Measurements from ENCODE around the gene DNAJC12.
"Not testable (repeated sequence)": the region's sequence is repeated elsewhere in the genome, so short reads cannot be mapped to it uniquely, and the experiment has no call there.

The DNAJC12 gene

DNA sequence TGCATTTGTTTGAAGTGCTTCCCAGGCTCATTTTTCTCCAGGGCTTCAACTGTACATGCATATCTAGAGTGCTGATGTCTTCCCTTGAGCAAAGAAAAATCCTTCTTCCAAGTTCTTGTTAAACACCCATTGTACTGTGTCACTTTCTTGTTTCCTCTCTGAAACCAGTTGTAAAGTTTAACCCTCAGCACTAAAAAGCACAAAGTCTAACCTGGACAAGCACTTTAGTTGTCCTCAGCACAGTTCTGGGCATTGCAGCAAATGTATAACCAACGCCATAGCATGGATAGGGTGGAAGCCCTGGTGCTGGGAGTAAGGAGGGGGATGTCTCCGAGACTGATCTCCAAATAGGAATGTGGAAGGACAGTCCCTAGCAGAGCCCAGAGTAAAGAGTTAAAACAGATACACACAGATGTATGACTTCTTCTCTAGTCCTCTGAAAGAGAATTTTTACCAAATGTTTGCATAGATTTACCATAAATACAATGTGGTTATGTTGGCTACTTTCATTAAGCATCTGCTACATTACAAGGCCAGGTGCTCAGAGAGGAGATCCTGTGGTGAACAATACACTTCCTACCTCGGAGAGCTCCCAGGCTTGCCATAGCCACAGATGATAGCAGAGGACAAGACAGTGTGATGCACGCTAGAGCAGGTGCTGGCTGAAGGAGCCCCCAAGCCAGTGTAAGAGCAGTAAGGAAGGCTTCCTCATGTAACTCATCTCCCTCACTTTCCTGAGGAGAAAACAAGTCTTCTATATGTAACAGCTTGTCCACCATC is 57.0 kb downstream of the DNAJC12 start:
- TF ChIP-seq JUND (IDR thresholded peaks at IDR 0.05; ENCODE audit: low read depth): no peak
- in situ Hi-C loops (cut with HindIII; ENCODE audit: low pct_unique_long_range_greater_than_20kb, low sequenced_read_pairs): no loop called here
- DNase-seq (ENCODE audit: low read depth in 1 of 2, low spot score in 1 of 2): peak in 1 of 2 experiments; percentile 37

DNA sequence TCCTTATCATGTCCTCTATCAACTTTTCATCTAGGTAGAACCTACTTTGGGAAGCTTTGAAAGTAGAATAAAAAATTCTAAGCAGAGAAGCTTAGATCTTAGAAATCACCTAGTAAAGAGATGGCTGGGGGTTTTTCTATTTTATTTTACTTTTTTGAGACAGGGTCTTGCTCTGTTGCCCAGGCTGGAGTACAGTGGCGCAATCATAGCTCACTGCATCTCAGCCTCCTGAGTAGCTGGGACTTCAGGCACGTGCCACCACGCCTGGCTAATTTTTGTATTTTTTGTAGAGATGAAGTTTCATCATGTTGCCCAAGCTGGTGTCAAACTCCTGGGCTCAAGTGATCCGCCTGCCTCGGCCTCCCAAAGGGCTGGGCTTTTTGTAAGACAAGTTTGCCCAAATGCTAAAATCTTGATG is 57.8 kb downstream of the DNAJC12 start:
- in situ Hi-C loops (cut with HindIII; ENCODE audit: low pct_unique_long_range_greater_than_20kb, low sequenced_read_pairs); DNase-seq (ENCODE audit: low read depth in 1 of 2, low spot score in 1 of 2): not testable (repeated sequence)

DNA sequence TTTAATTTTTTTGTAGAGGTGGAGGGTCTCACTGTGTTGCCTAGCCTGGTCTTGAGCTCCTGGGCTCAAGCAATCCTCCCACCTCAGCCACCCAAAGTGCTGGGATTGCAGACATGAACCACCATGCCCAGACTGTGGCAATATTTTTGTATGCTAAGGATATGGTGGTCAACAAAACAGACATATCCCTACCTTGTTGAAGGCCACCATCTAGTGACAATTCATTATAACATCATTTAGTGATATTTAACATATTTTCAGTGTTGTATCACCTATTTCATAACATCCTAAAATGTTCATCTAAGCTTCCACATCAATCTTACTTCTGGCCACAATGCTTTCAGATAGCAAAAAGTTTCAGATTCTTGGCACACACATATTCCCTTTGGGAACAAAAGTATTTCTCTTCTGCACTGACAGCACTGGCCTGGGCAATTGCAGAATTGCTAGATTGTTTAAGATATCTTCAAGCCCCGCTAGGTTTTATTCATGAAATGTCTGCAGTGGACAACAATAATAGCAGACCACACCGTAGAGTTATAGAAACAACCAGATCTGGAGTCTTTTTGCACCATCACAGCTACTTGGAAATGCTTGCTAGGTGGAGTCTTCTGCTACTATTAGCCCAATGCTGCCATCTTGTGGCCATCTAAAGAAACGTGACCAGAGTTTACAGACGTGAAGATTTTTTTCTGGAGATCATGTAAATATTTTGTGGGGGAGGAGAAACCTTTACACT is 58.4 kb downstream of the DNAJC12 start:
- TF ChIP-seq JUND (IDR thresholded peaks at IDR 0.05; ENCODE audit: low read depth): no peak
- in situ Hi-C loops (cut with HindIII; ENCODE audit: low pct_unique_long_range_greater_than_20kb, low sequenced_read_pairs): no loop called here

DNA sequence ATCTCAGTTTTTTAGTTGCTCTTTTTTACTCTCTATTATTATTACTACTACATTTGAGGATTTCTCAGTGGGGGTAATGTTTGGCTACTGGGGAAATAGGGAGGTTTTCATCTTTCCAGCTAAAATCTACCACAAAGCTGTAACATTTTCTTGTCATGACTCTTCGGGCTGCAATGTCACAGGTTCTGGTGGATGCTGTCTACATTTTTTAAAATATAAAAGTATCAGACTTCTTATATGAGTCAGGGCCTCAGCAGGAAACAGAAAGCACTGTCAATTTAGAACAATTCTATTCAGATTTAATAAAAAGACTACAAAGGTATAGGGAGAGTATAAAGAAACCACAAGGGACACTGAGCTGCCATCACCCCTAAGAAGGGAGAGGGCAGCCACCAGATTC is 61.6 kb downstream of the DNAJC12 start:
- DNase-seq (ENCODE audit: low read depth in 1 of 2, low spot score in 1 of 2): no peak
- in situ Hi-C loops (cut with HindIII; ENCODE audit: low pct_unique_long_range_greater_than_20kb, low sequenced_read_pairs): no loop called here
- no peak for TF ChIP-seq JUND (IDR thresholded peaks at IDR 0.05; ENCODE audit: low read depth)

More for the DNA sequence above, 58.4 kb downstream of the DNAJC12 start:
- DNase-seq (ENCODE audit: low read depth in 1 of 2, low spot score in 1 of 2): peak; percentile 23 to 86

DNA sequence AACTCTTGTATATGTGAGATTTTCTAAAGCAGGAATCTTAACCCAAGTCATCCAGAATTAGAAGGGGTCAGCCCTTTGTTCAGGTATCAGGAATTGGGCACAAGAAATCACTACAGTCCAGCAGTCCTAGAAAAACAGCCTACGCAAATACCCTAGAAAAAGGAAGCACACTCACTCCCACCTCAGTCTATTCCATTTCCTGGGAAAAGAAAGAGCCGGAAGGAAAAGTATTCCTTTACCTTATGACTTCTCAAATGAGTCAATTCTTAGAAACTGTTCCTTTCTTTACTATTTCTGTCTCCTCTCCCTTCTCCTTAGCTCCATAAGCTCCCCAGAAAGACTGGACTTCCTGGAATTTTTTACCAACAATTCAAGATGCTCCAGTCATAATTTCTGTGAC is 62.7 kb downstream of the DNAJC12 start:
- TF ChIP-seq JUND (IDR thresholded peaks at IDR 0.05; ENCODE audit: low read depth): no peak
- in situ Hi-C loops (cut with HindIII; ENCODE audit: low pct_unique_long_range_greater_than_20kb, low sequenced_read_pairs): no loop called here
- DNase-seq (ENCODE audit: low read depth in 1 of 2, low spot score in 1 of 2): no peak

DNA sequence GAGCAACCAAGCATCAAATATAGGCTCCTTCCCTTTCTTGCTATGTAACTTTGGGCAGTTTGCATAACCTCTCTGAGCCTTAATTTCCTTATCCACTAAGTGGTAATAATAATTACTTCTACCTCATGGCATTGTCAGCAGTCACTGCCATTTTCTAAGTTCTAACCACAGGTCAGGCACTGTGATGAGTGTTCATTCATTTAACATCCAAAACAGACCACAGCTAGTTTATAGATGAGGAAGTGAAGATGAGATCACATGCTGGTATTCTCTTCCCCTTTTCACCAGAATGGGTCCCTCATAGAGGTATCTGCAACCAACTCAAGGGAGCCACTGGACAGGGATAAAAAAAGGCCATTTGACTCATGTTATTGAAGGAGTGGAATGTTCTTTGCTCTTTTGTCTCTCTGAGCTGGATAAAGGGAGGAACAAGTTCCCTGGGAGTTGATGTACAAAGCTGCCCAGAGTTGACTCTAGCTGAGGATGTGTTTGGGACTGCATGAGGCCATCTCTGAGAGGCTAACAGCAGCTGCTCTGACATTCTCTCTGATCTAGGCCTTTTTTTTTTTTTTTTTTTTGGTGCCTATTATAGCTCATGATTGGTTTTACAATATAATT is 65.0 kb downstream of the DNAJC12 start:
- no peak for TF ChIP-seq JUND (IDR thresholded peaks at IDR 0.05; ENCODE audit: low read depth)
- in situ Hi-C loops (cut with HindIII; ENCODE audit: low pct_unique_long_range_greater_than_20kb, low sequenced_read_pairs): no loop called here
- no peak for DNase-seq (ENCODE audit: low read depth in 1 of 2, low spot score in 1 of 2)

DNA sequence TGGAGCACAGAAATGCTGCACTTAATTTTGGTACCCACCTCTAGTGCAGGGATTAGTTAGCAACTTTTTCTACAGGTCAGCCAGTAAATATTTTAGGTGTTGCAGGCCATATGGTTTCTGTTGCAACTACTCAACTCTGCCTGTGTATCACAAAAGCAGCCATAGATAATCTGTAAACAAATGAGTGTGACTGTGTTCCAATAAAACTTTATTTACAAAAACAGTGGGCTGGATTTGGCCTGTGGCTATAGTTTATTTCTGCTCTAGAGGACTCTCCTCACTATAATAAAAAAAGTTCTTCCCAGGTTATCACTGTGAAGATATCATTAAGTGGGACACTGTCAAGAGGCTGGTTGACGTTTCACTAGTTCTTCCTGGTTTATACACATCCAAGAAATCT is 65.8 kb downstream of the DNAJC12 start:
- DNase-seq (ENCODE audit: low read depth in 1 of 2, low spot score in 1 of 2): no peak
- no peak for TF ChIP-seq JUND (IDR thresholded peaks at IDR 0.05; ENCODE audit: low read depth)
- in situ Hi-C loops (cut with HindIII; ENCODE audit: low pct_unique_long_range_greater_than_20kb, low sequenced_read_pairs): no loop called here

DNA sequence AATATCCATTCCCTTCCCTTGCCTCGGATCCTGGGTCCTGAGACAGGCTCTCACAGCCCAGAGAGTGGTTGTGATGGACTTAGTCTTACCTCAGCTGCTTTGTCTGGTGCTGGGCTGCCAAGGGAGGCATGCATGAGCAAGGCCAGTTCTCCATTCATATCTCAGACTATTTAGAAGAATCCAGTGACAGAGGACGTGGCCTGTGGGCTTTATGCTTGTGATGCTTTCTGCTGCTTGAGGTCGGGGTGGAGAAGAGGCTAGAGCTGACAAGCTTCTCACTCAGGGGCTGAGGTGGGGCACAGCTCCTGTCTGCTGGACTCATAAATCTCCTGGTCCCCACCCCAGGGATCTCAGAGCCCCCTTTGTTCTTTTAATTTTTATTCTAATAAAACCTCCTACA is 66.8 kb downstream of the DNAJC12 start:
- in situ Hi-C loops (cut with HindIII; ENCODE audit: low pct_unique_long_range_greater_than_20kb, low sequenced_read_pairs): no loop called here
- TF ChIP-seq JUND (IDR thresholded peaks at IDR 0.05; ENCODE audit: low read depth): no peak
- DNase-seq (ENCODE audit: low read depth in 1 of 2, low spot score in 1 of 2): no peak

DNA sequence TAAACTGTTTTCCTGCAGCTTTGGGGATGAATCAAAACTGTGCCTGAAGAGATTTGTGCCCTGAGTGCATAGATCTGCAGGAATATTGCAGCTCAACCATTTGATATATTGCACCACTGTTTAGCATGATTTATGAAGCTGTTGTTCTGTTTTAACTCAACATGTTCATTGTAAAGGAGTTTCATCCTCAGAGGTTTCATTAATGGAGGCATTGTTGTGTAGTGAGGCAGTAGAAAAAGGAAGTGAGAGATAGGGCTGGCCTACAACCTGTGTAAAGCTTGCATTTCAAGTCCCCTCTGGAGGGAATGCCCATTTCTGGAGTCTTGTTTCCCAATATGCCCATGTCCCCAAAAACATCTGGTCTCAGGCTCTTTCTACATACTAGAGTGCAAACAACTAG is 67.5 kb downstream of the DNAJC12 start:
- DNase-seq (ENCODE audit: low read depth in 1 of 2, low spot score in 1 of 2): no peak
- TF ChIP-seq JUND (IDR thresholded peaks at IDR 0.05; ENCODE audit: low read depth): no peak
- in situ Hi-C loops (cut with HindIII; ENCODE audit: low pct_unique_long_range_greater_than_20kb, low sequenced_read_pairs): no loop called here

DNA sequence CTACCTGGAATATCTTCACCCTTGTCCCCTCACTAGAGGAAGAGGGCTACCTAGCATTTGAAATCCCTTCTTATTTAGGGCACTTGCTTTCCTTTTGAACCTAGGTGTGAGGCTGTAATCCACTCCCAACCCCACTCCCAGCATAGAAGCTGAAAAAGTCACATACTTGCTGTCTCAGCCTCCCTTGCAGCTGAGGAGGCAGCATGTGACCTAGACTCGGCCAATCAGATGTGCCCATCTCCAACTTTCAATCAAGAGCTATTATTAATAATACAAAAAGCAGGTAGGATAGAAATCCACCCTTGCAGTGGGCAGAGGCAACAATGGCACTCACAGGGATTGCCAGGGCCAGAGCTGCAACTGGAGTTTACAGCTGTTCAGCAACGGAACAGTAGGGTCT is 70.7 kb downstream of the DNAJC12 start:
- no peak for TF ChIP-seq JUND (IDR thresholded peaks at IDR 0.05; ENCODE audit: low read depth)

DNA sequence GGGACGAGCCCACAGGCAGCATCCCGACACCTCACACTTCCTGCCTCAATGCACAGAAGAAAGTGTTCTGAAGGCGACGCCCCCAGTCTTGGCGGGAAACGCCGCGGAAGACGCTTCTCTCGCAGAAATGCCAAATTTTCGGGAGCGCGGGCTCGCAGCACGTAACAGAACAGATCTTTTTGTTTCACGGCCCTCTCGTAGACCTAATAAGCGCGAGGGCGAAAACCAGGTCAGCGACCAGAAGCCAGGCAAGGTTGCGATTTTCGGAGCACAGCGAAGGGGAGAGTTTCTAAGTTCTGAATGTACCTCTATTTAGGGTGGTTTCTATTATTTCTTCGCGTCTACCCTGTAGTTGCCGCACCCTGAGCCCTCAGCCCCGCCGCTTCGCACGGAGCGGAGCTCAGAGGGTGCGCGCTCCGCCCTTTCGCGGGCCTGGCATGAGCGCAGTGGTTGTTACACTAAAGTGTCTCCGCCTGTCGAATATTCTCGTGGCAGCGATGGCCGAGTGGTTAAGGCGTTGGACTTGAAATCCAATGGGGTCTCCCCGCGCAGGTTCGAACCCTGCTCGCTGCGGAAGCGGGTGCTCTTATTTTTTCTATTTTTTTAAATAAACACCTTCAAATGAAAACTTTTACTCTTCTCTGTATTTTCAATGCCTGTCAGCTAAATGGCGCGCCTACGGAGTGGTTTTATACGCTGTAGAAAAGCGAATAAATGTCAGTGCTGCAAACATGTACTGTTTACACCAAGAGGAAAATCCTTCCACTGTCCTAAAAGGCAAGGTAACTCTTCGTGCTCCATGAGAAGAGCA is 73.8 kb downstream of the DNAJC12 start:
- in situ Hi-C loops (cut with HindIII; ENCODE audit: low pct_unique_long_range_greater_than_20kb, low sequenced_read_pairs): no loop called here

More for the DNA sequence above, 70.7 kb downstream of the DNAJC12 start:
- DNase-seq (ENCODE audit: low read depth in 1 of 2, low spot score in 1 of 2): no peak
- in situ Hi-C loops (cut with HindIII; ENCODE audit: low pct_unique_long_range_greater_than_20kb, low sequenced_read_pairs): no loop called here

DNA sequence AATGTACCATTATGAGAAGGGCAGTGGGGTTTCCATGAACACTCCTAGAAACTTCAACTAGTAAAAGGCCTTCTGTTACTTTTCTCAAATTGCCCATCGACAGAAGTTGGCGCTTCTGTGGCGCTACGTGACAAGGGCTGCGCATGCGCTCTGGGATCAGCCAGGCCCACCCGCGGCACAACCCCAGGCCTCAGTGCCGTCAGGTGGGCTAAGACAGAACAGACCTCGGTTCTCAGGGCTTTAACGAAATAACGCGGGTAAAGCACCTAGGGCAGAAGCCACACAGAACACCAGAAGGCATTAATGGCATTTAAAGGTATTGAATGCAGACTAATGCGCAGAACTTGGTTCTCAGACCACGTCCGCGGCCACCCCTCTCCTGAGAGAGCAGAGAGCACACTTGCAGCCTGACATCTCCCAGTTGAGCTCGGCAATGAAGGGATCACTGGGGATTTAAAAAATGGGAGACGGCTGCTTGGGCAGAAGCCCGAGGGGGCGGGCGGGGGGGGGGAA is 74.4 kb downstream of the DNAJC12 start:
- TF ChIP-seq JUND (IDR thresholded peaks at IDR 0.05; ENCODE audit: low read depth): no peak
- in situ Hi-C loops (cut with HindIII; ENCODE audit: low pct_unique_long_range_greater_than_20kb, low sequenced_read_pairs): no loop called here
- DNase-seq (ENCODE audit: low read depth in 1 of 2, low spot score in 1 of 2): peak; percentile 33 to 51

More for the DNA sequence above, 73.8 kb downstream of the DNAJC12 start:
- TF ChIP-seq JUND (IDR thresholded peaks at IDR 0.05; ENCODE audit: low read depth): no peak
- DNase-seq (ENCODE audit: low read depth in 1 of 2, low spot score in 1 of 2): peak; percentile 52 to 96

DNA sequence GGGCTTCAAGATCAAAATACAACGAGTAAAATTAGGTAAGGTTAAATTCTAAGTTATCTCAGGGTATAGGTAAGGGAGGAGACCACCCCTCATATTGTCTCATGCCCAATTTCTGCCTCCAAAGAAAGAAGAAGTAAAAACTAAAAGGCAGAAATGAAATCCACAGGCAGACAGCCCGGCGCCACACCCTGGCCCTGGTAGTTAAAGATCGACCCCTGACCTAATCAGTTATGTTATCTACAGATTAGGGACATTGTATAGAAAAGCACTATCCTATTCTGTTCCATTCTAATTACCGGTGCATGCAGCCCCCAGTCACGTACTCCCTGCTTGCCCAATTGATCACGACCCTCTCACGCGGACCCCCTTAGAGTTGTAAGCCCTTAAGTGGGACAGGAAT is 75.4 kb downstream of the DNAJC12 start:
- DNase-seq (ENCODE audit: low read depth in 1 of 2, low spot score in 1 of 2); in situ Hi-C loops (cut with HindIII; ENCODE audit: low pct_unique_long_range_greater_than_20kb, low sequenced_read_pairs): not testable (repeated sequence)
